ENCODE results near the gene CNOT10.

DNA sequence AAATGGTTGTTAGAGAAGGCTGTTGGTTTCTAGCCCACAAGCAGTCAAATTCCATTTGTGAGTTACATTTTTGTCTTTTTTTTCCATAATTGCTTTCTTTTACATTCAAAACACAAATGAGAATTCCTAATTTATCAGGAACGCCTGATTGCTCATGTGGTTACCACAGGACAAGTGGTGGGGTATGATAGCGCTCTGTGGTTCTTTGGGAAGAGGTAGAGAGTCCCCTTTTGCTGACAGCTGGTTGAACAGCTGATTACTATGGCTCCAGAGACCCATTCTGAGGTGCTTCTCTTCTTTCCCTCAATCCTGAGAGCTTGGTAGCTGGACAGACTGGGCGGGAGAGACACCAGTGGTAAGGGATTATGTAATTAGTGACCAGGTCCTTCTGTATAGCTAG is 24.4 kb downstream of the CNOT10 start:
- no peak for TF ChIP-seq POLR2A (IDR thresholded peaks at IDR 0.05)
- TF ChIP-seq, protein P1, sequence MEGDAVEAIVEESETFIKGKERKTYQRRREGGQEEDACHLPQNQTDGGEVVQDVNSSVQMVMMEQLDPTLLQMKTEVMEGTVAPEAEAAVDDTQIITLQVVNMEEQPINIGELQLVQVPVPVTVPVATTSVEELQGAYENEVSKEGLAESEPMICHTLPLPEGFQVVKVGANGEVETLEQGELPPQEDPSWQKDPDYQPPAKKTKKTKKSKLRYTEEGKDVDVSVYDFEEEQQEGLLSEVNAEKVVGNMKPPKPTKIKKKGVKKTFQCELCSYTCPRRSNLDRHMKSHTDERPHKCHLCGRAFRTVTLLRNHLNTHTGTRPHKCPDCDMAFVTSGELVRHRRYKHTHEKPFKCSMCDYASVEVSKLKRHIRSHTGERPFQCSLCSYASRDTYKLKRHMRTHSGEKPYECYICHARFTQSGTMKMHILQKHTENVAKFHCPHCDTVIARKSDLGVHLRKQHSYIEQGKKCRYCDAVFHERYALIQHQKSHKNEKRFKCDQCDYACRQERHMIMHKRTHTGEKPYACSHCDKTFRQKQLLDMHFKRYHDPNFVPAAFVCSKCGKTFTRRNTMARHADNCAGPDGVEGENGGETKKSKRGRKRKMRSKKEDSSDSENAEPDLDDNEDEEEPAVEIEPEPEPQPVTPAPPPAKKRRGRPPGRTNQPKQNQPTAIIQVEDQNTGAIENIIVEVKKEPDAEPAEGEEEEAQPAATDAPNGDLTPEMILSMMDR (IDR thresholded peaks at IDR 0.05) = no peak

All from suprapubic skin (tissue), 3 donors.